Left lung (tissue), 10 donors: ENCODE measurements around the gene BSPH1. TPM values are rescaled to one million over a fixed set of nuclear protein-coding genes. Genes with fewer than 3 reads are reported as not detected.
"Not testable (repeated sequence)": the region's sequence is repeated elsewhere in the genome, so short reads cannot be mapped to it uniquely, and the experiment has no call there.

Experiments used
- ATAC-seq: fragments of 200-7000 bp; cut with Tn5 transposase; one replicate; pipeline ENCODE4 v1.9.1; 2020; ENCODE audit warnings: moderate library complexity
- DNase-seq, 4 donors: peaks; one replicate each; pipeline ENCODE4 v3.0.0-alpha.2; 2013 to 2020
- H3K27ac ChIP-seq, 2 donors: fragments of 200-600 bp; sonication (generic) in 1 of 2; one replicate each; pipeline versions ENCODE4 v1.5.0 to v1.8.0; 2020 to 2021
- H3K27me3 ChIP-seq, 2 donors: fragments of 200-600 bp; sonication (generic) in 1 of 2; one replicate each; pipeline versions ENCODE4 v1.5.0 to v1.8.0; 2020 to 2021
- H3K36me3 ChIP-seq, 2 donors: fragments of 200-600 bp; sonication (generic) in 1 of 2; one replicate each; pipeline versions ENCODE4 v1.5.0 to v1.8.0; 2020 to 2021
- H3K4me1 ChIP-seq, 2 donors: fragments of 200-600 bp; one replicate each; pipeline ENCODE4 v1.8.0; 2021
- H3K4me3 ChIP-seq, 2 donors: fragments of 200-600 bp; sonication (generic) in 1 of 2; one replicate each; pipeline versions ENCODE4 v1.5.0 to v1.8.0; 2020 to 2021; ENCODE audit warnings: mild to moderate bottlenecking in 1 of 2
- H3K9me3 ChIP-seq, 2 donors: fragments of 200-600 bp; sonication (generic) in 1 of 2; one replicate each; pipeline versions ENCODE4 v1.5.0 to v1.8.0; 2020 to 2021
- CTCF ChIP-seq, 2 donors: fragments of 200-600 bp; sonication (generic) in 1 of 2; IDR thresholded peaks; one replicate each; pipeline versions ENCODE4 v1.5.0 to v1.8.0; 2021; ENCODE audit warnings: antibody characterized with exemption in 2 of 2
- intact Hi-C, 2 donors: fragments of 100-400 bp; cut with DNase I; formaldehyde crosslinking; loops; one replicate each; pipeline versions ENCODE4 v1.11.2 to v1.14.2; 2022
- polyA plus RNA-seq, 6 donors: library from polyadenylated mRNA; unstranded; fragments of 120-200 nt; gene quantifications; one replicate each; pipeline ENCODE4 v1.2.1, GENCODE V29; 2013; ENCODE audit not compliant: insufficient read length in 6 of 6
- total RNA-seq, 2 donors: library from RNA; stranded (reverse); fragmentation: NEBNext Ultra II Directional; extraction: Animal tissue kit (Norgen Biotek cat#: 25700); gene quantifications; one replicate each; pipeline ENCODE4 v1.2.1, GENCODE V29; 2021
- donor health status: DM: no; HTN: yes; CAD: no.
- donor health status: DM: no; HTN: no; CAD: no.

Gene BSPH1
- total and polyA plus RNA-seq, 8 donors, result not detected

DNA sequence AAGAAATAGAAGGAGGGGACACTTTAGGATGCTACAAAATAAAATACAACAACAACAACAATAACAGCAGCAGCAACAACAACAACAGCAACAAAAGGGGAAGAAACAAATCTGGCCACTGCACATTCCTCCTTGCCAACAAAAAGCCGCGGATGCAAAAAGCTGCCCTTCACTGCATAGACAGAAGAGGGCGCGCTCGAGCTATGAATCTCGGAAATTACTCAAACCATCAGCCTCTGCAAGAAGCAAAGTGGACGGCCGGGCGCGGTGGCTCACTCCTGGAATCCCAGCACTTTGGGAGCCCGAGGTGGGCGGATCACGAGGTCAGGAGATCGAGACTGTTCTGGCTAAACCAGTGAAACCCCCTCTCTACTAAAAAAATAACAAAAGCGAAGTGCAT lies 71.9 kb downstream of the BSPH1 start:
- H3K36me3 ChIP-seq, intact Hi-C loops, DNase-seq, H3K9me3 ChIP-seq, H3K27ac ChIP-seq, H3K27me3 ChIP-seq, H3K4me3 ChIP-seq, ATAC-seq, H3K4me1 ChIP-seq: not testable (repeated sequence)
- peak; percentile 58 to 64 for TF ChIP-seq CTCF (IDR thresholded peaks at IDR 0.05)

Other genes with a start within 250 kb of the BSPH1 start
- 100 to 1,000 TPM; 130 to 157 TPM for gene NOP53, start 246.6 kb downstream of the BSPH1 start, total RNA-seq
- gene NOP53, start 246.6 kb downstream of the BSPH1 start, polyA plus RNA-seq, result 100 to 1,000 TPM; 439 to 557 (median 478) TPM
- gene SELENOW, start 213.5 kb downstream of the BSPH1 start, total RNA-seq, result 100 to 1,000 TPM; 233 to 596 TPM
- 100 to 1,000 TPM; 161 to 238 (median 211) TPM for gene SELENOW, start 213.5 kb downstream of the BSPH1 start, polyA plus RNA-seq
- not detected for gene TPRX1, start 187.6 kb downstream of the BSPH1 start, total RNA-seq
- not detected for gene TPRX1, start 187.6 kb downstream of the BSPH1 start, polyA plus RNA-seq
- not detected for gene CRX, start 170.2 kb downstream of the BSPH1 start, total RNA-seq
- under 1 TPM; 0.07 to 0.14 (median 0.07) TPM for gene CRX, start 170.2 kb downstream of the BSPH1 start, polyA plus RNA-seq
- not detected for gene TPRX2, start 132.9 kb downstream of the BSPH1 start, total RNA-seq
- gene TPRX2, start 132.9 kb downstream of the BSPH1 start, polyA plus RNA-seq, result not detected
- not detected for gene SULT2A1, start 105.9 kb downstream of the BSPH1 start, total RNA-seq
- gene SULT2A1, start 105.9 kb downstream of the BSPH1 start, polyA plus RNA-seq, result under 1 TPM; 0.11 to 0.38 (median 0.19) TPM
- gene ELSPBP1, start 2.5 kb upstream of the BSPH1 start, total RNA-seq, result not detected
- not detected for gene ELSPBP1, start 2.5 kb upstream of the BSPH1 start, polyA plus RNA-seq
- gene CABP5, start 51.9 kb upstream of the BSPH1 start, total RNA-seq, result not detected
- gene CABP5, start 51.9 kb upstream of the BSPH1 start, polyA plus RNA-seq, result not detected
- 10 to 100 TPM; 11.5 to 17.3 TPM for gene PLA2G4C, start 118.6 kb upstream of the BSPH1 start, total RNA-seq
- 10 to 100 TPM in 4 of 6 donors, 1 to 10 TPM in 2; 6.6 to 14.5 (median 10.2) TPM for gene PLA2G4C, start 118.6 kb upstream of the BSPH1 start, polyA plus RNA-seq
- 10 to 100 TPM; 26.7 to 27.4 TPM for gene LIG1, start 178.2 kb upstream of the BSPH1 start, total RNA-seq
- 10 to 100 TPM; 55.3 to 72.1 (median 65.9) TPM for gene LIG1, start 178.2 kb upstream of the BSPH1 start, polyA plus RNA-seq
- gene ZSWIM9, start 178.5 kb upstream of the BSPH1 start, total RNA-seq, result 1 to 10 TPM; 6.5 to 6.6 TPM
- 10 to 100 TPM in 3 of 6 donors, 1 to 10 TPM in 3; 9.4 to 11.4 (median 10.3) TPM for gene ZSWIM9, start 178.5 kb upstream of the BSPH1 start, polyA plus RNA-seq